Measurements from ENCODE around the gene MPI. TPM values are rescaled to one million over a fixed set of nuclear protein-coding genes. Genes with fewer than 3 reads are reported as not detected.

The MPI gene
- total RNA-seq = 100 to 1,000 TPM in 3 of 4 donors, 10 to 100 TPM in 1; 52.0 to 221 (median 174) TPM

GRCh38 chr15:74889883-74890664, at the start of gene MPI:
TSS of gene MPI (plus strand) at chr15:74890042. CDS start at chr15:74890074, 32 bp downstream.
- TF ChIP-seq CTCF (IDR thresholded peaks at IDR 0.05) (peak in 4 of 6 experiments; percentile 7 to 50 (median 37)), POLR2A (IDR thresholded peaks at IDR 0.05) (peak; percentile 51 to 74)
- H3K4me1 ChIP-seq = peaks cover 0 to 40% (median 7%) of the 10 kb centered on the region in 4 donors
- H3K9me3 ChIP-seq = no peaks in the 10 kb centered on the region
- DNase-seq = peak; percentile 83 to 93 (median 87)
- H3K27me3 ChIP-seq = no peaks in the 10 kb centered on the region
- H3K27ac ChIP-seq = peak within 1 kb of the TSS; percentile 71 to 90 (median 86)
- peak within 1 kb of the TSS; percentile 61 to 89 (median 75) for H3K4me3 ChIP-seq
- peaks cover 0 to 13% (median 0%) of the 10 kb centered on the region in 3 donors for H3K36me3 ChIP-seq

GRCh38 chr15:74840851-74841775, 48.7 kb upstream of the MPI start:
- no peak for DNase-seq
- peak overlapping the region in 2 of 4 donors; percentile 79 to 86 for H3K4me3 ChIP-seq
- H3K4me1 ChIP-seq = peaks cover 0 to 30% (median 15%) of the 10 kb centered on the region in 4 donors
- peak overlapping the region in 2 of 4 donors; percentile 39 to 91 for H3K27ac ChIP-seq
- H3K9me3 ChIP-seq = no peaks in the 10 kb centered on the region
- no peak for TF ChIP-seq POLR2A (IDR thresholded peaks at IDR 0.05)
- no peak for TF ChIP-seq CTCF (IDR thresholded peaks at IDR 0.05)
- H3K27me3 ChIP-seq = no peaks in the 10 kb centered on the region
- peaks cover 0 to 49% (median 0%) of the 10 kb centered on the region in 3 donors for H3K36me3 ChIP-seq

GRCh38 chr15:74841891-74842373, 47.9 kb upstream of the MPI start:
- peaks cover 0 to 30% (median 15%) of the 10 kb centered on the region in 4 donors for H3K4me1 ChIP-seq
- H3K36me3 ChIP-seq = peaks cover 0 to 41% (median 0%) of the 10 kb centered on the region in 3 donors
- H3K27ac ChIP-seq = peak overlapping the region in 3 of 4 donors; percentile 77 to 91 (median 91)
- TF ChIP-seq CTCF (IDR thresholded peaks at IDR 0.05) (no peak), POLR2A (IDR thresholded peaks at IDR 0.05) (no peak)
- H3K27me3 ChIP-seq = no peaks in the 10 kb centered on the region
- H3K4me3 ChIP-seq = peak overlapping the region in 2 of 4 donors; percentile 79 to 86
- no peaks in the 10 kb centered on the region for H3K9me3 ChIP-seq
- DNase-seq = peak in 2 of 3 donors; percentile 66 to 77

- H3K36me3 ChIP-seq = peaks cover 0 to 47% (median 0%) of the 10 kb centered on the region in 3 donors
- peak within 1 kb of the TSS; percentile 55 to 88 (median 82) for H3K4me3 ChIP-seq
- peak within 1 kb of the TSS; percentile 77 to 92 (median 91) for H3K27ac ChIP-seq
- H3K27me3 ChIP-seq = no peaks in the 10 kb centered on the region
- TF ChIP-seq POLR2A (IDR thresholded peaks at IDR 0.05) (peak; percentile 66 to 72), CTCF (IDR thresholded peaks at IDR 0.05) (peak; percentile 74 to 97 (median 94))
- H3K4me1 ChIP-seq = peaks cover 0 to 30% (median 15%) of the 10 kb centered on the region in 4 donors
- peak; percentile 93 to 97 (median 94) for DNase-seq
- H3K9me3 ChIP-seq = no peaks in the 10 kb centered on the region
Measured at GRCh38 chr15:74842581-74843444, 47.0 kb upstream of the MPI start, which contains the start of gene ULK3. TSS of gene ULK3 (minus strand) at chr15:74843156. CDS start at chr15:74843105, 51 bp downstream.

Measured in Peyer's patch (tissue), 4 donors.